GM23338 (cell line): Measurements from ENCODE around the gene TFB1M.

Experiments used
- CREB1 ChIP-seq: fragments of 250-450 bp; sonication (Bioruptor Pico); IDR thresholded peaks from 2 replicates; pipeline ENCODE4 v1.5.0; 2020; ENCODE audit warnings: low read depth, mild to moderate bottlenecking, moderate library complexity
- CTCF ChIP-seq, 2 experiments: fragments of 200-600 bp in 1 of 2; sonication (generic) in 1 of 2; conservative IDR thresholded peaks; 2 replicates each; pipeline versions ENCODE4 v1.5.1 to v1.6.1; 2016 to 2017; ENCODE audit warnings: antibody characterized with exemption in 2 of 2, low read depth in 2 of 2, mild to moderate bottlenecking in 2 of 2, moderate library complexity in 1 of 2
- ETS1 ChIP-seq: IDR thresholded peaks from 2 replicates; pipeline ENCODE4 v1.6.1; 2016; ENCODE audit warnings: antibody characterized with exemption
- EZH2 ChIP-seq: fragments of 200-600 bp; sonication (generic); IDR thresholded peaks from one replicate; pipeline ENCODE4 v1.8.0; 2017; ENCODE audit warnings: antibody characterized with exemption, mild to moderate bottlenecking, low read depth; ENCODE audit not compliant: unreplicated experiment
- EZH2phosphoT487 ChIP-seq: fragments of 200-600 bp; sonication (generic); IDR thresholded peaks from one replicate; pipeline ENCODE4 v1.8.1; 2018; ENCODE audit warnings: antibody characterized with exemption; ENCODE audit not compliant: unreplicated experiment
- JUNB ChIP-seq: IDR thresholded peaks from one replicate; pipeline ENCODE4 v1.6.1; 2016; ENCODE audit warnings: antibody characterized with exemption; ENCODE audit not compliant: unreplicated experiment
- NANOG ChIP-seq: IDR thresholded peaks from 2 replicates; pipeline ENCODE4 v1.6.1; 2016; ENCODE audit warnings: antibody characterized with exemption, borderline replicate concordance
- POLR2AphosphoS5 ChIP-seq: IDR thresholded peaks from 2 replicates; pipeline ENCODE4 v1.6.1; 2016; ENCODE audit warnings: antibody characterized with exemption, low read depth
- REST ChIP-seq: IDR thresholded peaks from one replicate; pipeline ENCODE4 v1.6.1; 2018; ENCODE audit warnings: antibody characterized with exemption; ENCODE audit not compliant: unreplicated experiment
- STAT1 ChIP-seq: IDR thresholded peaks from one replicate; pipeline ENCODE4 v1.6.1; 2016; ENCODE audit warnings: antibody characterized with exemption; ENCODE audit not compliant: unreplicated experiment
- ZNF114 ChIP-seq: fragments of 250-450 bp; sonication (Bioruptor Pico); IDR thresholded peaks from 2 replicates; pipeline ENCODE4 v1.5.0; 2020; ENCODE audit warnings: mild to moderate bottlenecking, moderate library complexity
- ZNF331 ChIP-seq: fragments of 250-450 bp; sonication (Bioruptor Pico); IDR thresholded peaks from 2 replicates; pipeline ENCODE4 v1.5.0; 2020; ENCODE audit warnings: low read depth, mild to moderate bottlenecking, moderate library complexity

GRCh38 chr6:155315516-155315871 lies 1.2 kb upstream of the TFB1M start:
- no peak for TF ChIP-seq CTCF (conservative IDR thresholded peaks at IDR 0.05; ENCODE audit: low read depth in 2 of 2)
- no peak for TF ChIP-seq EZH2
- TF ChIP-seq ETS1 = no peak
- no peak for TF ChIP-seq CREB1 (CRISPR knock-in tag)
- no peak for TF ChIP-seq POLR2AphosphoS5
- no peak for TF ChIP-seq REST
- TF ChIP-seq EZH2phosphoT487 = no peak
- TF ChIP-seq JUNB = no peak
- no peak for TF ChIP-seq ZNF331 (CRISPR knock-in tag)
- no peak for TF ChIP-seq ZNF114 (CRISPR knock-in tag)
- no peak for TF ChIP-seq STAT1
- no peak for TF ChIP-seq NANOG
